SKM-1 treated with dmso at 0.1 percent for 144 hours (cell line): ENCODE results near the gene NELFA.

ENCODE experiments used
- DNase-seq: peaks from one replicate; lab custom pipeline; 2025; ENCODE audit not compliant: unreplicated experiment; lab: John Stamatoyannopoulos, UW

Gene NELFA

GRCh38 chr4:1939664-1940509 is 68.9 kb downstream of the NELFA start:
- no peak for DNase-seq

GRCh38 chr4:1938027-1938426 is 70.7 kb downstream of the NELFA start:
- no peak for DNase-seq

- no peak for DNase-seq
Measured at GRCh38 chr4:1937550-1937949, 71.2 kb downstream of the NELFA start.

GRCh38 chr4:1933700-1934099 is 75.1 kb downstream of the NELFA start:
- DNase-seq, result no peak

GRCh38 chr4:1932736-1933135 is 76.0 kb downstream of the NELFA start:
- DNase-seq, result no peak
